HCT116 (cell line): ENCODE results near the gene VIT. TPM values are rescaled to one million over a fixed set of nuclear protein-coding genes. Genes with fewer than 3 reads are reported as not detected.

Experiments used
- ATAC-seq: fragments of 200-7000 bp; cut with Tn5 transposase; 2 replicates; pipeline ENCODE4 v1.9.1; 2020; ENCODE audit warnings: mild to moderate bottlenecking, moderate library complexity
- BruUV-seq: library from RNA; stranded (reverse); fragments of 400-500 nt; replicated peaks from 2 replicates; lab custom pipeline; 2021; lab: Mats Ljungman, UMichigan
- CTCF ChIA-PET: fragments of 300-600 bp; sonication (Branson Sonifier 250); formaldehyde crosslinking; loops from one replicate; lab custom pipeline; 2021; ENCODE audit warnings: antibody characterized with exemption; lab: Charles Lee
- POLR2A ChIA-PET: fragments of 300-600, 350-600 bp; sonication (Branson Sonifier 250); formaldehyde crosslinking; loops from one replicate; lab custom pipeline; 2021; ENCODE audit warnings: antibody characterized with exemption; lab: Charles Lee
- RAD21 ChIA-PET, 2 experiments: fragments of 300-600 bp; sonication (Branson Sonifier 250); formaldehyde crosslinking; loops; one replicate each; lab custom pipeline; 2023; ENCODE audit warnings: low total read pairs in 2 of 2; ENCODE audit not compliant: uncharacterized antibody in 2 of 2, unreplicated experiment in 2 of 2, low non-redundant PET in 1 of 2; lab: Charles Lee
- DNase-seq: peaks from one replicate; pipeline ENCODE4 v3.0.0-alpha.2; 2010; ENCODE audit warnings: low read depth, low spot score
- H2AFZ ChIP-seq: fragments of 200-600 bp; shearing (Covaris generic), sonication (generic); 2 replicates; pipeline ENCODE4 v1.6.1; 2017; ENCODE audit warnings: low read depth, mixed run types, mixed read lengths, antibody characterized with exemption, low read length; ENCODE audit not compliant: poor library complexity, severe bottlenecking
- H3K27ac ChIP-seq: 2 replicates; pipeline ENCODE4 v1.5.1; 2012; ENCODE audit warnings: low read depth, low read length
- H3K27me3 ChIP-seq: fragments of 200-600 bp; sonication (generic); 2 replicates; pipeline ENCODE4 v1.6.1; 2016; ENCODE audit warnings: mixed run types, low read length, mixed read lengths; ENCODE audit not compliant: insufficient read depth
- H3K36me3 ChIP-seq, 2 experiments: fragments of 200-500 bp in 1 of 2; fragments of 200-600 bp in 1 of 2; sonication (Bioruptor generic) in 1 of 2; sonication (generic) in 1 of 2; 2 replicates each; pipeline versions ENCODE4 v1.5.1 to v1.6.1; 2014 to 2016; ENCODE audit warnings: low read length in 2 of 2, inconsistent platforms in 1 of 2, mixed read lengths in 1 of 2, mixed run types in 1 of 2; ENCODE audit not compliant: insufficient read depth in 2 of 2, control insufficient read depth in 1 of 2
- H3K4me1 ChIP-seq, 2 experiments: fragments of 200-600 bp in 1 of 2; sonication (generic) in 1 of 2; 2 replicates each; pipeline versions ENCODE4 v1.5.1 to v1.6.1; 2012 to 2017; ENCODE audit warnings: low read length in 2 of 2, inconsistent platforms in 1 of 2, mild to moderate bottlenecking in 1 of 2, mixed read lengths in 1 of 2, mixed run types in 1 of 2, moderate library complexity in 1 of 2; ENCODE audit not compliant: insufficient read depth in 2 of 2, control insufficient read depth in 1 of 2
- H3K4me2 ChIP-seq: fragments of 200-600 bp; sonication (generic); 2 replicates; pipeline ENCODE4 v1.6.1; 2017; ENCODE audit warnings: mixed run types, low read length, mixed read lengths
- H3K4me3 ChIP-seq, 2 experiments: fragments of 200-600 bp in 1 of 2; sonication (generic) in 1 of 2; replicated peaks in 1 of 2; 2 replicates each; pipeline ENCODE4 v1.5.1; 2011 to 2016; ENCODE audit warnings: low read length in 2 of 2, control low read depth in 1 of 2, low read depth in 1 of 2, mild to moderate bottlenecking in 1 of 2, mixed read lengths in 1 of 2, mixed run types in 1 of 2
- H3K79me2 ChIP-seq: fragments of 200-600 bp; sonication (generic); 2 replicates; pipeline ENCODE4 v1.6.1; 2017; ENCODE audit warnings: mild to moderate bottlenecking, mixed run types, low read length, moderate library complexity, mixed read lengths; ENCODE audit not compliant: insufficient read depth
- H3K9ac ChIP-seq: fragments of 200-600 bp; sonication (generic); 2 replicates; pipeline ENCODE4 v1.6.1; 2016; ENCODE audit warnings: low read length, mixed read lengths
- H3K9me2 ChIP-seq: fragments of 200-600 bp; sonication (generic), shearing (Covaris generic); 2 replicates; pipeline ENCODE4 v1.6.1; 2017; ENCODE audit warnings: mixed run types, mild to moderate bottlenecking, moderate library complexity; ENCODE audit not compliant: insufficient read depth
- H3K9me3 ChIP-seq, 2 experiments: fragments of 200-500 bp in 1 of 2; fragments of 200-600 bp in 1 of 2; sonication (Bioruptor generic) in 1 of 2; sonication (generic) in 1 of 2; 2 replicates each; pipeline ENCODE4 v1.6.1; 2014 to 2017; ENCODE audit warnings: low read length in 2 of 2, mixed read lengths in 2 of 2, inconsistent platforms in 1 of 2, low read depth in 1 of 2, mild to moderate bottlenecking in 1 of 2, mixed run types in 1 of 2, moderate library complexity in 1 of 2; ENCODE audit not compliant: control insufficient read depth in 1 of 2, insufficient read depth in 1 of 2
- H4K20me1 ChIP-seq: fragments of 200-600 bp; sonication (generic), shearing (Covaris generic); 2 replicates; pipeline ENCODE4 v1.6.1; 2017; ENCODE audit warnings: mixed run types, mild to moderate bottlenecking, moderate library complexity; ENCODE audit not compliant: insufficient read depth
- ATF3 ChIP-seq: IDR thresholded peaks from 2 replicates; pipeline ENCODE4 v1.6.1; 2012
- CBX3 ChIP-seq: IDR thresholded peaks from 2 replicates; pipeline ENCODE4 v1.6.1; 2012; ENCODE audit warnings: low read depth
- EGR1 ChIP-seq: IDR thresholded peaks from 2 replicates; pipeline ENCODE4 v1.6.1; 2012; ENCODE audit warnings: low read depth
- EZH2 ChIP-seq: fragments of 200-600 bp; sonication (generic); IDR thresholded peaks from 2 replicates; pipeline ENCODE4 v1.6.1; 2017; ENCODE audit warnings: antibody characterized with exemption, mixed run types
- EZH2phosphoT487 ChIP-seq: fragments of 200-600 bp; IDR thresholded peaks from 2 replicates; pipeline ENCODE4 v1.6.1; 2018; ENCODE audit warnings: antibody characterized with exemption, borderline replicate concordance
- FOSL1 ChIP-seq: IDR thresholded peaks from 2 replicates; pipeline ENCODE4 v1.6.1; 2012; ENCODE audit warnings: low read depth
- JUND ChIP-seq: IDR thresholded peaks from 2 replicates; pipeline ENCODE4 v1.6.1; 2012
- SIN3A ChIP-seq: IDR thresholded peaks from 2 replicates; pipeline ENCODE4 v1.6.1; 2012; ENCODE audit warnings: low read depth
- SP1 ChIP-seq: IDR thresholded peaks from 2 replicates; pipeline ENCODE4 v1.6.1; 2012; ENCODE audit warnings: low read depth
- SRF ChIP-seq: IDR thresholded peaks from 2 replicates; pipeline ENCODE4 v1.6.1; 2012; ENCODE audit warnings: low read depth
- TCF7L2 ChIP-seq: IDR thresholded peaks from 2 replicates; pipeline ENCODE4 v1.7.0; 2011; ENCODE audit warnings: borderline replicate concordance, inconsistent platforms; ENCODE audit not compliant: insufficient read depth, insufficient read length; ENCODE audit errors: extremely low read depth
- YY1 ChIP-seq: IDR thresholded peaks from 2 replicates; pipeline ENCODE4 v1.6.1; 2011; ENCODE audit warnings: low read length, low read depth, moderate library complexity, mild to moderate bottlenecking; ENCODE audit not compliant: insufficient replicate concordance; ENCODE audit errors: extremely low read depth
- ZBTB33 ChIP-seq: IDR thresholded peaks from 2 replicates; pipeline ENCODE4 v1.6.1; 2011; ENCODE audit warnings: mild to moderate bottlenecking, low read length, moderate library complexity; ENCODE audit not compliant: insufficient replicate concordance; ENCODE audit errors: extremely low read depth
- intact Hi-C: fragments of 100-400 bp; cut with micrococcal nuclease; formaldehyde crosslinking; loops from 2 replicates; pipeline ENCODE4 v1.10.0; 2022
- total RNA-seq: library from RNA; stranded (reverse); gene quantifications from one replicate; pipeline ENCODE4 v1.2.1, GENCODE V29; 2021; ENCODE audit not compliant: unreplicated experiment
- TF ChIP-seq, protein P1 (sequence below): IDR thresholded peaks from 2 replicates; pipeline ENCODE4 v1.6.1; 2012; ENCODE audit warnings: low read depth
- TF ChIP-seq, protein P2 (sequence below), 3 experiments: fragments of 200-600 bp in 1 of 3; sonication (generic) in 1 of 3; IDR thresholded peaks in 2 of 3; conservative IDR thresholded peaks in 1 of 3; 2 replicates each; pipeline ENCODE4 v1.5.1; 2012 to 2017; ENCODE audit warnings: low read depth in 2 of 3, low read length in 2 of 3, antibody characterized with exemption in 1 of 3, borderline replicate concordance in 1 of 3, control low read depth in 1 of 3, mild to moderate bottlenecking in 1 of 3, mixed read lengths in 1 of 3, mixed run types in 1 of 3, moderate library complexity in 1 of 3; ENCODE audit not compliant: insufficient read depth in 1 of 3

Gene VIT
- total RNA-seq, 1 experiment from 2014 or later = not detected

DNA sequence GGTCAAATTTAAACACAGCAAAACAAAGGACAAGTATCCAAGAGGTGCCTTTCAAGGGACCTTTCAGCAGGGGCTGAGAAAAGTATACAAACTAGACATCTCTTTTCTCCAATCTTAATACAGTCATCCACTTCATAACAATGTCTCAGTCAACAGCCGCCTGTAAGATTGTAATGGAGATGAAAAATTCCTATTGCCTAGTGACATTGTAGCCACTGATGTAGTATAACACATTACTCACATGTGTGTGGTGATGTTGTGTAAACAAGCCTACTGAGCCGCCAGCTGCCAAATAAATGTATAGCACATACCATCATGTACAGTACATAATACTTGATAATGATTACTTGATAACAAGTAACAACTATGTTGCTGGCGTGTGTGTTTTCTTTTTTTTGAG, 31.0 kb downstream of the VIT start:
- no peaks in the 10 kb centered on the region for H3K9me3 ChIP-seq
- H2AFZ ChIP-seq = no peak overlapping the region
- TF ChIP-seq CBX3 = no peak
- TF ChIP-seq, protein P1, sequence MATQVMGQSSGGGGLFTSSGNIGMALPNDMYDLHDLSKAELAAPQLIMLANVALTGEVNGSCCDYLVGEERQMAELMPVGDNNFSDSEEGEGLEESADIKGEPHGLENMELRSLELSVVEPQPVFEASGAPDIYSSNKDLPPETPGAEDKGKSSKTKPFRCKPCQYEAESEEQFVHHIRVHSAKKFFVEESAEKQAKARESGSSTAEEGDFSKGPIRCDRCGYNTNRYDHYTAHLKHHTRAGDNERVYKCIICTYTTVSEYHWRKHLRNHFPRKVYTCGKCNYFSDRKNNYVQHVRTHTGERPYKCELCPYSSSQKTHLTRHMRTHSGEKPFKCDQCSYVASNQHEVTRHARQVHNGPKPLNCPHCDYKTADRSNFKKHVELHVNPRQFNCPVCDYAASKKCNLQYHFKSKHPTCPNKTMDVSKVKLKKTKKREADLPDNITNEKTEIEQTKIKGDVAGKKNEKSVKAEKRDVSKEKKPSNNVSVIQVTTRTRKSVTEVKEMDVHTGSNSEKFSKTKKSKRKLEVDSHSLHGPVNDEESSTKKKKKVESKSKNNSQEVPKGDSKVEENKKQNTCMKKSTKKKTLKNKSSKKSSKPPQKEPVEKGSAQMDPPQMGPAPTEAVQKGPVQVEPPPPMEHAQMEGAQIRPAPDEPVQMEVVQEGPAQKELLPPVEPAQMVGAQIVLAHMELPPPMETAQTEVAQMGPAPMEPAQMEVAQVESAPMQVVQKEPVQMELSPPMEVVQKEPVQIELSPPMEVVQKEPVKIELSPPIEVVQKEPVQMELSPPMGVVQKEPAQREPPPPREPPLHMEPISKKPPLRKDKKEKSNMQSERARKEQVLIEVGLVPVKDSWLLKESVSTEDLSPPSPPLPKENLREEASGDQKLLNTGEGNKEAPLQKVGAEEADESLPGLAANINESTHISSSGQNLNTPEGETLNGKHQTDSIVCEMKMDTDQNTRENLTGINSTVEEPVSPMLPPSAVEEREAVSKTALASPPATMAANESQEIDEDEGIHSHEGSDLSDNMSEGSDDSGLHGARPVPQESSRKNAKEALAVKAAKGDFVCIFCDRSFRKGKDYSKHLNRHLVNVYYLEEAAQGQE = no peak
- TF ChIP-seq JUND = no peak
- no peak for TF ChIP-seq EZH2phosphoT487
- TF ChIP-seq SRF = no peak
- no peak for TF ChIP-seq SP1
- TF ChIP-seq YY1 = no peak
- no peak for TF ChIP-seq ATF3
- no peak for TF ChIP-seq TCF7L2
- TF ChIP-seq FOSL1 = no peak
- TF ChIP-seq, protein P2, sequence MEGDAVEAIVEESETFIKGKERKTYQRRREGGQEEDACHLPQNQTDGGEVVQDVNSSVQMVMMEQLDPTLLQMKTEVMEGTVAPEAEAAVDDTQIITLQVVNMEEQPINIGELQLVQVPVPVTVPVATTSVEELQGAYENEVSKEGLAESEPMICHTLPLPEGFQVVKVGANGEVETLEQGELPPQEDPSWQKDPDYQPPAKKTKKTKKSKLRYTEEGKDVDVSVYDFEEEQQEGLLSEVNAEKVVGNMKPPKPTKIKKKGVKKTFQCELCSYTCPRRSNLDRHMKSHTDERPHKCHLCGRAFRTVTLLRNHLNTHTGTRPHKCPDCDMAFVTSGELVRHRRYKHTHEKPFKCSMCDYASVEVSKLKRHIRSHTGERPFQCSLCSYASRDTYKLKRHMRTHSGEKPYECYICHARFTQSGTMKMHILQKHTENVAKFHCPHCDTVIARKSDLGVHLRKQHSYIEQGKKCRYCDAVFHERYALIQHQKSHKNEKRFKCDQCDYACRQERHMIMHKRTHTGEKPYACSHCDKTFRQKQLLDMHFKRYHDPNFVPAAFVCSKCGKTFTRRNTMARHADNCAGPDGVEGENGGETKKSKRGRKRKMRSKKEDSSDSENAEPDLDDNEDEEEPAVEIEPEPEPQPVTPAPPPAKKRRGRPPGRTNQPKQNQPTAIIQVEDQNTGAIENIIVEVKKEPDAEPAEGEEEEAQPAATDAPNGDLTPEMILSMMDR (IDR thresholded peaks at IDR 0.05 in 2 of 3, conservative IDR thresholded peaks at IDR 0.05 in 1 of 3; ENCODE audit: borderline replicate concordance in 1 of 3, insufficient read depth in 1 of 3, low read depth in 2 of 3, low read length in 2 of 3) = no peak
- no peak for TF ChIP-seq ZBTB33
- no peak for TF ChIP-seq SIN3A
- no peak for TF ChIP-seq EZH2
- no peak for TF ChIP-seq EGR1
- intact Hi-C loops = no loop called here
- no peak overlapping the region for H3K4me2 ChIP-seq
- H3K36me3 ChIP-seq = no peaks in the 10 kb centered on the region
- no peak overlapping the region for H3K27ac ChIP-seq
- POLR2A ChIA-PET = no interaction called here
- no peak overlapping the region for H3K9ac ChIP-seq
- H3K4me1 ChIP-seq = no peaks in the 10 kb centered on the region
- no peaks in the 10 kb centered on the region for H3K27me3 ChIP-seq
- no peak overlapping the region for H3K4me3 ChIP-seq
- H4K20me1 ChIP-seq = no peaks in the 10 kb centered on the region
- CTCF ChIA-PET = no interaction called here
- DNase-seq (no peak), ATAC-seq (no peak)
- H3K9me2 ChIP-seq = no peaks in the 10 kb centered on the region
- RAD21 ChIA-PET = no interaction called here
- BruUV-seq = no TSS peak
- no peaks in the 10 kb centered on the region for H3K79me2 ChIP-seq
